ENCODE results near the gene LIN28B.

DNA sequence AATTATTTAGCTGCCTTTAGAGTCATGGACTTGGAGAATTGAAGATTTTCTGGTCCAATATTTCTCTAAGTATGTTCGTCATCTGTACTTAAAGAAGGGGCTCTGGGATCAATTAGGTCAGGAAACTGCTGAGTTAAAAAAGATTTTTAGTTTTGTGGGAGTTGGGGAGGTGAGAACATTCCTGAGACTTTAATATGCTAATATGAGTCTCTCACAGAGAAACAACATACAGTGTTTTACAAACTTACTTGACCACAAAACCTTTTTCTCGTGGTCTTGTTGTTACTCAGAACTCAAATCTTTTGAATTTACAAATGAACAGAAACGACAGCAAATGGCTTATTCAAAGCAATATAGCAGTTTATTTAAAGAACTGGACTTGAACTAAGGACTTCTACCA lies 67.9 kb downstream of the LIN28B start:
- TF ChIP-seq, protein P1, sequence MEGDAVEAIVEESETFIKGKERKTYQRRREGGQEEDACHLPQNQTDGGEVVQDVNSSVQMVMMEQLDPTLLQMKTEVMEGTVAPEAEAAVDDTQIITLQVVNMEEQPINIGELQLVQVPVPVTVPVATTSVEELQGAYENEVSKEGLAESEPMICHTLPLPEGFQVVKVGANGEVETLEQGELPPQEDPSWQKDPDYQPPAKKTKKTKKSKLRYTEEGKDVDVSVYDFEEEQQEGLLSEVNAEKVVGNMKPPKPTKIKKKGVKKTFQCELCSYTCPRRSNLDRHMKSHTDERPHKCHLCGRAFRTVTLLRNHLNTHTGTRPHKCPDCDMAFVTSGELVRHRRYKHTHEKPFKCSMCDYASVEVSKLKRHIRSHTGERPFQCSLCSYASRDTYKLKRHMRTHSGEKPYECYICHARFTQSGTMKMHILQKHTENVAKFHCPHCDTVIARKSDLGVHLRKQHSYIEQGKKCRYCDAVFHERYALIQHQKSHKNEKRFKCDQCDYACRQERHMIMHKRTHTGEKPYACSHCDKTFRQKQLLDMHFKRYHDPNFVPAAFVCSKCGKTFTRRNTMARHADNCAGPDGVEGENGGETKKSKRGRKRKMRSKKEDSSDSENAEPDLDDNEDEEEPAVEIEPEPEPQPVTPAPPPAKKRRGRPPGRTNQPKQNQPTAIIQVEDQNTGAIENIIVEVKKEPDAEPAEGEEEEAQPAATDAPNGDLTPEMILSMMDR (conservative IDR thresholded peaks at IDR 0.05; ENCODE audit: low read depth, low read length), result no peak
- TF ChIP-seq EZH2 (IDR thresholded peaks at IDR 0.05; ENCODE audit: borderline replicate concordance, low read depth, low read length, poor library complexity, severe bottlenecking), result no peak
